GM13976 (cell line): ENCODE data around the gene TAT.
"Not testable (repeated sequence)": the region's sequence is repeated elsewhere in the genome, so short reads cannot be mapped to it uniquely, and the experiment has no call there.

Experiments used
- DNase-seq: peaks from one replicate; pipeline ENCODE4 v3.0.0; 2012; ENCODE audit warnings: low spot score
- in situ Hi-C: fragments of 300-500 bp; cut with MboI; formaldehyde crosslinking; loops from one replicate; pipeline ENCODE4 v1.12.0; 2022; ENCODE audit warnings: low sequenced_read_pairs, mixed read lengths, inconsistent platforms; ENCODE audit not compliant: unreplicated experiment
- TF ChIP-seq, protein P1 (sequence below): IDR thresholded peaks from 2 replicates; pipeline ENCODE4 v1.5.1; 2012; ENCODE audit warnings: borderline replicate concordance, mild to moderate bottlenecking; ENCODE audit not compliant: insufficient read depth; ENCODE audit errors: extremely low read depth, missing control alignments, control extremely low read depth

Gene TAT

DNA sequence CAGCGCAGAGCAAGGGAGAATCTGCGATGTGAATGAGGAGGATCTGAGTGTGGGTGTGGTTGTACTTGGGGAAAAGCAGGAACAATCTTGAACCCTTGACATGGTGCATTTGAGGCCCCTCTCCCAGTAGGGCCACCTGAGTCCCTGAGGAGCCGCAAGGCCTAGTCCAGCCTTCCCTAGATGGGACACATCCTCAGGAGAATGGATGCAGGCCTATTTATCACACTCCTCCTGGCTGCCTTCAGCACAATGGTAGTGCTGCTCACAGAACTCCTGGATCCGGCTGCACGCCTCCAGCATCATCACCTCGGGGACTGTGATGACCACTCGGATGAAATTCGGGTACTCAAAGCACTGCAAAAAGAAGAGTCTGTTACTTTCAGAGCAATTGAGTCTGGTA lies 9.0 kb downstream of the TAT start:
- DNase-seq: no peak
- TF ChIP-seq, protein P1, sequence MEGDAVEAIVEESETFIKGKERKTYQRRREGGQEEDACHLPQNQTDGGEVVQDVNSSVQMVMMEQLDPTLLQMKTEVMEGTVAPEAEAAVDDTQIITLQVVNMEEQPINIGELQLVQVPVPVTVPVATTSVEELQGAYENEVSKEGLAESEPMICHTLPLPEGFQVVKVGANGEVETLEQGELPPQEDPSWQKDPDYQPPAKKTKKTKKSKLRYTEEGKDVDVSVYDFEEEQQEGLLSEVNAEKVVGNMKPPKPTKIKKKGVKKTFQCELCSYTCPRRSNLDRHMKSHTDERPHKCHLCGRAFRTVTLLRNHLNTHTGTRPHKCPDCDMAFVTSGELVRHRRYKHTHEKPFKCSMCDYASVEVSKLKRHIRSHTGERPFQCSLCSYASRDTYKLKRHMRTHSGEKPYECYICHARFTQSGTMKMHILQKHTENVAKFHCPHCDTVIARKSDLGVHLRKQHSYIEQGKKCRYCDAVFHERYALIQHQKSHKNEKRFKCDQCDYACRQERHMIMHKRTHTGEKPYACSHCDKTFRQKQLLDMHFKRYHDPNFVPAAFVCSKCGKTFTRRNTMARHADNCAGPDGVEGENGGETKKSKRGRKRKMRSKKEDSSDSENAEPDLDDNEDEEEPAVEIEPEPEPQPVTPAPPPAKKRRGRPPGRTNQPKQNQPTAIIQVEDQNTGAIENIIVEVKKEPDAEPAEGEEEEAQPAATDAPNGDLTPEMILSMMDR: no peak
- in situ Hi-C loops: no loop called here

DNA sequence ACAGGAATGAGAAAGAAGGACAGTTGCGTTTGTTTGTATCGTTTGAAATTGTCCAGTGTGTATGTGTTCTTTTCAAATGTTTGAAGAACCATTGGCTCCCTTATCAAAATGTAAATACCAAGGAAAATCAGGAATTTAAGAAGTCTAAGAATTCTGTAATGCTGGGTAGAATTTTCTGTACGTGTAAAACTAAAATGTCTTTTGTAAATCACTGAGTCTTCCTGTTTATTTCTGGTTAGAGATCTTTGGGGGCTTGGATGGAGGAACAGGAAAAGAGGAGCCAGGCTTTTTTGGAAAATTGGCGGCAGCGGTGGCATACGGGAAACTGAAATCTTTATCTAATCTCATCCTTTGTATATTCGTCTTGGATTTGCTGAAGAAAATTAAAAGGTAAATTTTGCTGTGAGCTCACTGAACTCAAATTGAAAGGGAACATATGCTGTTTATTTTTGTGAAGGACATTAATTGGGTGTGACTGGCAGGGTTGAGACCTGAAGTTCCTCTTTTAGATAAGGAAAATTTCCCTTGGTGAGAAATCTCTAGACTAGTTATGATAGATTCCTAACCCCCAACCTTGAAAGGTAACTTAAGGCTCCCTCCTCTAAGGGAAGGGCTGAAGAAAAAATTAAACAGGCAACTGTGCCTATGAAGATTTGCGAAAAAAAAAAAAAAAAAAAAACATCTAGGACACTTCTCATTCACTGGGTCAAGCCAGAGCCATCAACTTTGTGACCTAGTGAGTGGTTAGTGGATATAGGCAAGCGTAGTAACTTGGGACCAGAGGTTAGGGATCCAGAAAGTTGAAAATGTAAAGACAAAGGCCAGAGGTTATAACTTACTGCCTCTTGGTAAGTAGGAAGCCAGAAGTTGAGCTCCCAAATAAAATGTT lies 10.8 kb downstream of the TAT start:
- DNase-seq: no peak
- TF ChIP-seq, protein P1: no peak
- in situ Hi-C loops: no loop called here

DNA sequence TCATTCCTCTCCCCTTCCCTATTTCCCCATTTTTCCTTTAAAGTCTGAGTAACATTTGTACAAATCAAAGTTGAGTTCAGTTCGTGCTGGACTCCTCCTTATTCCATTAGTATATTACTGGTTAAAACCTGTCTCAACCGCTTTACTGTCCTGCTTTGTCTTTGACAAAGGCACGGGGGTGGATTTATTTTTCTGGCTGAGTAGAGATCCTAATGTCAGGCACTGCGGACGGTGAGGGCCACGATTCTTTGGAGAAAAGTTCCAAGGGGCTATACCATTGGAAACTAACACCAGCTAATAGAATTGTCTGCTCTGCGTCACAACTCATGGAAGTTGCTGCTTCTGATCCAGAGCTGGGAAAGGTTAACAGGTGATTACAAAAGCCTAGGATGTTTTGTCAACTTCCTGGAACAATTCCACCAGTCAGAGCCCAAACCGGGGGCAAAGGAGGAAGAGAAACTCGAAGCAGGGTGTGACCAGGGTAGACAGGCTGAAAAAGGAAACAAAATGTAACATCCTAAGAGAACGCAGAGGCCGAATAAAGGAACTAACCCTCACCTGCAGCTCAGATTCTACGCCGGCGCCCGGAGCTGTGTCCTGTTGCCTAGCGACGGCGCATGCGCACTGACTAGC lies 12.4 kb downstream of the TAT start:
- DNase-seq: no peak
- in situ Hi-C loops: no loop called here
- TF ChIP-seq, protein P1: no peak

DNA sequence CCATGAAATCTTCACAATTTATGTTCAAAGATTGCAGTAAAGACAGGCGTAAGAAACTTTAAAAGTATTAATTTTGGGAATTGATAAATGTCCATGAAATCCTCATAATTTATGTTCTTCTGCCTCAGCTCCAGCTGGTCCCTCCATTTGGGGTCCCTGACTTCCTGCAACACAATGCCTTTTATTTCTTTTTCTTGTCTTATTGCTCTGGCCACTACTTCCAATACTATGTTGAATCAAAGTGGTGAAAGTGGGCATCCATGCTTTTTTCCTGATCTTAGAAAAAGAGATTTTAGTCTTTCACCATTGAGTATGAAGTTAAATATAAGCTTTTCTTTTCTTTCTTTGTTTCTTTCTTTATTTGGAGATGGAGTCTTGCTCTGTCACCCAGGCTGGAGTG lies 14.3 kb downstream of the TAT start:
- in situ Hi-C loops: no loop called here
- no peak for DNase-seq
- TF ChIP-seq, protein P1: no peak

DNA sequence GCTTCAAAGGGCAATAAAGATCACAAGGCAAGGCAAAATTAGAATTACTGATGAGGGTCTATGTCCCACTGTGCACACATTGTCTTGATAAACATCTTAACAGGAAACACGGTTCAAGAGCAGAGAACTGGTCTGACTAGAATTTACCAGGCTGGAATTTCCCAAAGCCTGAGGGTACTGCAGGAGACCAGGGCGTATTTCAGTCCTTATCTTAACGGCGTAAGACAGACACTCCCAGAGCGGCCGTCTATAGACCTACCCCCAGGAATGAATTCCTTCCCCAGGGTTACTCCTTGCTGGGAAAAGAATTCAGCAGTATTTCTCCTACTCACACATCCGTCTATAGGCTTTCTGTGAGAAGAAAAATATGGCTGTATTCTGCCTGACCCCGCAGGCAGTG lies 15.0 kb downstream of the TAT start:
- in situ Hi-C loops, DNase-seq: not testable (repeated sequence)

DNA sequence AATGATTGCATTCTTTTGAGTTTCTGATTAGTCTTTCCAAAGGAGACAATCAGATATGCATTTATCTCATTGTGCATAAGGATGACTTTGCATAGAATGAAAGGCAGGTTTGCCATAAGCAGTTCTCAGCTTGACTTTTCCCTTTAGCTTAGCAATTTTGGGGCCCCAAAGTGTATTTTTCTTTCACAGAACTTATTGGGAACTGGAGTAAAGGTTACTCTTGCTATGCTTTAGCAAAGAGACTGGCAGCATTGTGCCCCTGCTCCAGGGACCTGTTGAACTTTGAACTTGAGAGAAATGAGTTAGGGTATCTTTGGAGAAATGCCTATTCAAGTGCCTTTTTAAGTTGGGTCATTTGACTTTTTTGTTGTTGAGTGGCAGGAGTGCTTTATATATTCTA lies 17.0 kb downstream of the TAT start:
- in situ Hi-C loops: no loop called here
- DNase-seq: no peak
- TF ChIP-seq, protein P1: no peak

DNA sequence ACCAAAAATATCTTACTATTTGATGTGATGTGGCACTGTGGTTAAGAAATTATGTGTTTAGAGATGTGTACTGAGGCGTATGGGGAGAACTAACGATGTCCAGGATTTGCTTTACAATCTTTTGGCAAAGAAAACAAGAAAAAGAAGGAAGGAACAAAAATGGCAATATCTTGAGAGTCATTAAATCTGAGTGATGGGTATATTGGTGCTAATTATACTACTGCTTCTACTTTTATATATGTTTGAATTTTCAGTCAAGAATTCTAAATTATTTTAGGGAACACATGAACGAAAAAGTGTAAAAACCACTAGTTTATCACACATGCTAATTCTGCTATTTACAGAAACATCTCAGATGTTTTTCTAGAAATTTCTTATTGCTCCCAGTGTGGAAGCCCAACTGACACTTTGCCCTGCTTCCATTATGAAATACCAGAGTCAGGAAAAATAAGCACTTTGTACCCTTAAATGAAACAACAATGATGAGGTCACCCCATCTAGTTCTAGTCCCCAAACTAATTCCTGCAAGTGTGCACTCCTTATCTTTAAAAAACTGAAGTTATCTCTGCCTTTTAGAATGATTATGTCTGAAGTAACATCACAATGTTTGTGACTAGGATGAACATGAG lies 18.8 kb downstream of the TAT start:
- in situ Hi-C loops: no loop called here
- DNase-seq: no peak
- TF ChIP-seq, protein P1: no peak
